ES-I3 (cell line): ENCODE measurements around the gene PPP6C.

Experiments used
- H3K36me3 ChIP-seq: 2 replicates; pipeline ENCODE4 v1.6.1; 2013; ENCODE audit warnings: mild to moderate bottlenecking, low read length, control low read depth, moderate library complexity; ENCODE audit not compliant: insufficient read depth
- H3K4me1 ChIP-seq: 2 replicates; pipeline ENCODE4 v1.6.1; 2013; ENCODE audit warnings: mild to moderate bottlenecking, control low read depth, low read length; ENCODE audit not compliant: insufficient read depth
- H3K9ac ChIP-seq: 2 replicates; pipeline ENCODE4 v1.6.1; 2013; ENCODE audit warnings: low read depth, mild to moderate bottlenecking, low read length, moderate library complexity
- H3K9me3 ChIP-seq: 2 replicates; pipeline ENCODE4 v1.6.1; 2013; ENCODE audit warnings: mild to moderate bottlenecking, low read length, moderate library complexity; ENCODE audit not compliant: control insufficient read depth, insufficient read depth

PPP6C gene

GRCh38 chr9:125106285-125106893 lies 83.2 kb downstream of the PPP6C start:
- no peak overlapping the region for H3K9ac ChIP-seq
- H3K4me1 ChIP-seq: no peaks in the 10 kb centered on the region
- no peaks in the 10 kb centered on the region for H3K36me3 ChIP-seq
- H3K9me3 ChIP-seq: peaks cover 2% of the 10 kb centered on the region

GRCh38 chr9:125103770-125104460 lies 85.7 kb downstream of the PPP6C start:
- no peak overlapping the region for H3K9ac ChIP-seq
- no peaks in the 10 kb centered on the region for H3K9me3 ChIP-seq
- H3K4me1 ChIP-seq: no peaks in the 10 kb centered on the region
- no peaks in the 10 kb centered on the region for H3K36me3 ChIP-seq

- Histone ChIP-seq H3K9me3 (no peaks in the 10 kb centered on the region), H3K4me1 (no peaks in the 10 kb centered on the region), H3K36me3 (no peaks in the 10 kb centered on the region), H3K9ac (no peak overlapping the region)
Measured at GRCh38 chr9:125103021-125103420, 86.6 kb downstream of the PPP6C start.

DNA sequence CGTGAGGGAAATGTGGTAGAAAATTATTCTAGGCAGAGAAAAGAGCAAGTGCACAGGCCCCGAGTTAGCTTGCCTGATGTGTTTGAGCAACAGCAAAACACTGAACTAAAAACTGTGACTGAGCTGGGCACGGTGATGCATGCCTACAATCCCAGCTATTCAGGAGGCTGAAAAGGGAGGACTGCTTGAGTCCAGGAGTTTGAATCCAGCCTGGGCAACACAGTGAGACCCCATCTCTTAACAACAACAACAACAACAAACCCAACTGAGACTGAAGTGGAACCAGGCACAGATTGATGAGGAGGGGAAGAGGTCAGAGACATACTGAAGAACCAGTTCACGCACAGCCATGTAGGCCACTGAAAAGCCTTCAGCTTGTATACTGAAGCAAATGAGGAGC lies 88.8 kb downstream of the PPP6C start:
- H3K9me3 ChIP-seq: peaks cover 2% of the 10 kb centered on the region; the same call in 1 of the 2 replicates
- no peak overlapping the region for H3K9ac ChIP-seq
- no peaks in the 10 kb centered on the region for H3K4me1 ChIP-seq
- H3K36me3 ChIP-seq: no peaks in the 10 kb centered on the region

- Histone ChIP-seq H3K9ac (no peak overlapping the region), H3K9me3 (peaks cover 2% of the 10 kb centered on the region; the same call in 1 of the 2 replicates), H3K4me1 (no peaks in the 10 kb centered on the region), H3K36me3 (no peaks in the 10 kb centered on the region)
Measured at GRCh38 chr9:125099816-125100215, 89.8 kb downstream of the PPP6C start.
